A673 (cell line): ENCODE data around the gene RRAGD. TPM values are rescaled to one million over a fixed set of nuclear protein-coding genes. Genes with fewer than 3 reads are reported as not detected.

Experiments used
- Bru-seq: library from RNA; stranded (reverse); fragments of 400-500 nt; gene quantifications from one replicate; lab custom pipeline; 2021; lab: Mats Ljungman, UMichigan
- BruChase-seq, 2 experiments: library from RNA; stranded (reverse); fragments of 400-500 nt; gene quantifications; one replicate each; lab custom pipeline; 2021; lab: Mats Ljungman, UMichigan
- BruUV-seq: library from RNA; stranded (reverse); fragments of 400-500 nt; replicated peaks from 2 replicates; lab custom pipeline; 2021; lab: Mats Ljungman, UMichigan
- CTCF ChIA-PET: fragments of 300-600 bp; sonication (Branson Sonifier 250); formaldehyde crosslinking; loops from one replicate; lab custom pipeline; 2022; ENCODE audit warnings: antibody characterized with exemption; lab: Charles Lee
- POLR2A ChIA-PET: fragments of 300-600 bp; sonication (Branson Sonifier 250); formaldehyde crosslinking; loops from one replicate; lab custom pipeline; 2022; ENCODE audit warnings: antibody characterized with exemption; ENCODE audit not compliant: low non-redundant PET; lab: Charles Lee
- DNase-seq: peaks from one replicate; pipeline ENCODE4 v3.0.0-alpha.2; 2015; ENCODE audit warnings: low spot score
- H3K27ac ChIP-seq: fragments of 200-600 bp; sonication (generic); 2 replicates; pipeline ENCODE4 v1.5.1; 2016; ENCODE audit warnings: mixed run types, low read depth, mild to moderate bottlenecking, mixed read lengths, antibody characterized with exemption, low read length; ENCODE audit not compliant: poor library complexity, severe bottlenecking
- H3K27me3 ChIP-seq: fragments of 200-600 bp; sonication (generic); replicated peaks from 2 replicates; pipeline ENCODE4 v1.6.1; 2017; ENCODE audit warnings: mixed run types, low read depth, mild to moderate bottlenecking, mixed read lengths, antibody characterized with exemption, low read length; ENCODE audit not compliant: insufficient read depth, poor library complexity
- H3K36me3 ChIP-seq: fragments of 200-600 bp; sonication (generic); 2 replicates; pipeline ENCODE4 v1.6.1; 2016; ENCODE audit warnings: mixed run types, mild to moderate bottlenecking, mixed read lengths, antibody characterized with exemption, low read length; ENCODE audit not compliant: insufficient read depth, poor library complexity, severe bottlenecking
- H3K4me1 ChIP-seq: fragments of 200-600 bp; sonication (generic); 2 replicates; pipeline ENCODE4 v1.6.1; 2017; ENCODE audit warnings: mixed run types, mild to moderate bottlenecking, mixed read lengths, antibody characterized with exemption, low read length; ENCODE audit not compliant: insufficient read depth, poor library complexity, severe bottlenecking
- H3K4me3 ChIP-seq: fragments of 200-600 bp; sonication (generic); 2 replicates; pipeline ENCODE4 v1.5.1; 2016; ENCODE audit warnings: low read depth, mixed run types, mild to moderate bottlenecking, mixed read lengths, low read length; ENCODE audit not compliant: poor library complexity, severe bottlenecking
- H3K9me3 ChIP-seq: fragments of 200-600 bp; sonication (generic); 2 replicates; pipeline ENCODE4 v1.6.1; 2016; ENCODE audit warnings: mixed run types, low read depth, mild to moderate bottlenecking, mixed read lengths, antibody characterized with exemption, low read length; ENCODE audit not compliant: poor library complexity, severe bottlenecking
- CTCF ChIP-seq: fragments of 300-800, 200-600 bp; sonication (generic); conservative IDR thresholded peaks from 2 replicates; pipeline ENCODE4 v1.5.1; 2017; ENCODE audit warnings: low read depth, mild to moderate bottlenecking, antibody characterized with exemption, low read length, moderate library complexity, mixed read lengths
- EZH2 ChIP-seq: fragments of 200-600 bp; sonication (generic); IDR thresholded peaks from 2 replicates; pipeline ENCODE4 v1.6.1; 2017; ENCODE audit warnings: borderline replicate concordance, low read depth, mild to moderate bottlenecking, mixed read lengths, antibody characterized with exemption, low read length; ENCODE audit not compliant: poor library complexity, severe bottlenecking
- intact Hi-C: fragments of 100-400 bp; cut with micrococcal nuclease; formaldehyde crosslinking; loops from one replicate; pipeline ENCODE4 v1.10.0; 2022; ENCODE audit not compliant: unreplicated experiment
- long read RNA-seq: library from polyadenylated mRNA; stranded (forward); transcript quantifications from one replicate; pipeline ENCODE4 v2.0.0, GENCODE V29; 2022
- total RNA-seq: library from RNA; stranded (reverse); gene quantifications from 2 replicates; pipeline ENCODE4 v1.2.3, GENCODE V29; 2021

Gene RRAGD
- total RNA-seq (9.5 and 10.6 TPM in 2 replicates), Bru-seq, nascent RNA (percentile 51 among the genes with signal in this experiment), BruChase-seq, experiment 1, labeled RNA remaining after a 2-hour chase (percentile 56 among the genes with signal in this experiment), BruChase-seq, experiment 2, labeled RNA remaining after a 6-hour chase (percentile 59 among the genes with signal in this experiment)
- long read RNA-seq, full-length matches to known transcripts: 10 of 13 reads
- long read RNA-seq, partial matches to known transcripts: 0 of 13 reads
- long read RNA-seq, other reads (novel, unspliced or antisense): 3 of 13 reads

- Histone ChIP-seq H3K4me1 (peaks cover 17% of the 10 kb centered on the region), H3K27me3 (no peaks in the 10 kb centered on the region), H3K4me3 (peak within 1 kb of the TSS; percentile 80), H3K9me3 (no peaks in the 10 kb centered on the region), H3K27ac (no peak within 1 kb of the TSS), H3K36me3 (no peaks in the 10 kb centered on the region)
- no TSS peak for BruUV-seq
- intact Hi-C loops: no loop called here
- TF ChIP-seq EZH2 (no peak), CTCF (no peak)
- DNase-seq: peak; percentile 68
- CTCF ChIA-PET: no interaction called here
- POLR2A ChIA-PET: no interaction called here
Observed at GRCh38 chr6:89412071-89413005, at the start of gene RRAGD. TSS of gene RRAGD (minus strand) at chr6:89412273. CDS start at chr6:89411993, 280 bp downstream.

GRCh38 chr6:89460713-89461112 is 48.6 kb upstream of the RRAGD start:
- Histone ChIP-seq H3K27me3 (no peaks in the 10 kb centered on the region), H3K4me1 (peaks cover 13% of the 10 kb centered on the region), H3K36me3 (no peaks in the 10 kb centered on the region), H3K9me3 (no peaks in the 10 kb centered on the region), H3K27ac (no peak overlapping the region), H3K4me3 (no peak overlapping the region)
- BruUV-seq: no TSS peak
- intact Hi-C loops: no loop called here
- DNase-seq: no peak
- no peak for TF ChIP-seq EZH2
- CTCF ChIA-PET: no interaction called here
- POLR2A ChIA-PET: no interaction called here

GRCh38 chr6:89459501-89459900 is 47.4 kb upstream of the RRAGD start:
- H3K9me3 ChIP-seq: no peaks in the 10 kb centered on the region
- H3K4me3 ChIP-seq: no peak overlapping the region
- POLR2A ChIA-PET: no interaction called here
- no peak for TF ChIP-seq EZH2
- no peak for TF ChIP-seq CTCF
- intact Hi-C loops: no loop called here
- peaks cover 11% of the 10 kb centered on the region for H3K4me1 ChIP-seq
- H3K36me3 ChIP-seq: no peaks in the 10 kb centered on the region
- no peaks in the 10 kb centered on the region for H3K27me3 ChIP-seq
- CTCF ChIA-PET: no interaction called here
- H3K27ac ChIP-seq: no peak overlapping the region
- DNase-seq: no peak
- BruUV-seq: no TSS peak
